Activated CD8-positive, alpha-beta memory T cell treated with anti-CD3 and anti-CD28 coated beads for 24 hours (primary cell): Measurements from ENCODE around the gene SERPINA5.
"Not testable (repeated sequence)": the region's sequence is repeated elsewhere in the genome, so short reads cannot be mapped to it uniquely, and the experiment has no call there.

ENCODE experiments used
- DNase-seq: peaks from one replicate; pipeline ENCODE4 v3.0.0-alpha.2; 2020

The SERPINA5 gene

DNA sequence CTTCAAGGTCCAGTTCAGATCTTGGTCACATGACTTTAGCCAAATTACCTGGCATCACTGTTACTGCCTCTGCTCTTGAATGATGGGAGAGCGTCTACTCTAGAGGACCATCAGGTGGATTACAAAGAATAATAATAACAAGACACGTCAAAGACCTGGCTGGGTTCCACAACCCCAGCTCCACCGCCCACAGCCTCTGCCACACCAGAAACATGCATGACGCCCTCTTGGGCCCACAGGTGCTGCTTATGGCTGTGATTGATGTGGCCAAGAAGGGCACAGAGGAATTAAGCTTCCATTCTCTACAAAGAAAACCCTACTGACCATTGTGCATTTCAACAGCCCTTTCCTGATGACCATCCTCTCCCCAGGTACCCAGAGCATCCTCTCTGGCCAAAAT is 49.2 kb downstream of the SERPINA5 start:
- DNase-seq = no peak

DNA sequence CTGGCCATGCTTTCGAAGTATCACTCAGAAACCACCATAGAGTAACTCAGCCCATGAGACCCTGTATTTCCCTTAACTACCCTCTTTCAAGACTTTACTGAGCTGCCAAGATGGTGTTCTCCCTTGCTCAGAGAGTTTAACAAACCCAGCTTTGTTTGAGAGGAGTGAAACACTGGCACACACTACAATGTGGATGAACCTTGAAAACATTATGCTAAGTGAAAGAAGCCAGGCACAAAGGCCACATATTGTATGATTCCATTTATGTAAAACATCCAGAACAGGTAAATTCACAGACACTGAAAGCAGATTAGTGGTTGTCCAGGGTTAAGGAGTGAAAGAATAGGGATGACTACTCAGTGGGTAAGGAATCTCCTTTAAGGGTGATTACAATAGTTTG is 49.8 kb downstream of the SERPINA5 start:
- DNase-seq = no peak

DNA sequence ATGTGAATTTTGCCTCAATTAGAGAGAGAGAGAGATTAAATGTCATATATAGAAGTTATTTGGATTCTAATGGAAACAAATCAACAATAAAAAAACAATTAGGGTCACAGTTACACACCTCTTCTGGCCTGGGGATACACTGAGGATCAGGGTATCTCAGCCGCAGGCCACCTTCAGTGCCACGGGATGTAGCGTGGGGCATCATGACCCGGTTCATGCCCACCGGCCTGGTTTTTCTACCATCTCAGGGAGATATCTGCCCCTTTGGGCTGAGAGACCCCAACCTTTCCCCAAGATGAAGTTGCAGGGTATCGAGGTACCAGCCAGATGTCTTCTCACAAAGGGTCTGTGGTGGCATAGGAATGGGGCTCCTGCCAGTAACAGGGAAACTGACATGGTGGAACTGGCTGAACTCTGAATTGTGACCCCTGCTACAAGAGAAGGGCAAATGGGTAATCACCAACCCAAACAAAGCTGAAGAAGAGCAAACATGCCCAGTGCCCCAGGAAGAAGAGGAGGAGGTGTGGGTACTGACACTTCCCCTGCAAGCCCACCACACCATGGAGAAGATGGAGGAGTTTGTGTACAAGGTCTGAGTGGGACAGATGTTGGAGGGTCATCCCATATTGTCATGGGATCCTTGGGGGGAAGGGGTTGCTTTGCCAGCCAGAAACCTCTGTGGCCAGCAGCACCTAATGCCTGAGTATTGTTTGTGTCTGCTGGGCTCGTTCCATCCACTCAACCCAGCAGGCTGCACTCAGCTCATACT is 50.5 kb downstream of the SERPINA5 start:
- DNase-seq = no peak

DNA sequence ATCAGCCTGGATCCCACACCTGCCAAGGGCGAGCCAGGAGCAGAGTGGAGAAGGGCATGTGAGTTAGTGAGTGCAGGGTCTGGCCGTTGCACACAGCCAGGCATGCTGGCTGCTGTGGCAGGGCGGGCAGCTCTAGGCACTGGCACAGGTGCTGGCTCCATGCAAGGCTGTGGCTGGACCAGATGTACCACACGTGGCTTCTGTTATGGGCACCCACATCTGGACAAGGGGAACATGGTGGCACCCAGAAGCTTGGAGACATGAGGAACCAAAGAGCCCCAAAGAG is 51.0 kb downstream of the SERPINA5 start:
- DNase-seq = no peak

DNA sequence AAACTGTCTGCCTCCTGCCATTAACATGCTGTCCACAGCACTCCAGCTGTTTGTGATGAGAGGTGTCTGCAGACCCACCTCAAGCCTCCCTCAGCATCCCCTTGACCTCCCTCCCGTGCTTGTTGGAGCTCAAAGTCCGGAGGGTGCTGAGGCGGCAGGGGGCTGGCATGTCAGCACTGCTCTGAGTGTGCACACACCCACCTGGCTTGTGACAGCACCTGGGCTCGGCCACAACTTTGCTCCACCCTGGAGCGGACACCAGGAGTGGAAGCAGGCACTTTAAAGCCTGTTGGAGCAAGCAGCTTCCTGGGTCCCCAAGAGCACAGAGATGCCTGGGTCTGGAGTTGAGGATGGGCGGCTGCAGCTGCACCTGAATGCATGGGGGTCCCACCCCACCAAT is 51.9 kb downstream of the SERPINA5 start:
- DNase-seq = no peak

DNA sequence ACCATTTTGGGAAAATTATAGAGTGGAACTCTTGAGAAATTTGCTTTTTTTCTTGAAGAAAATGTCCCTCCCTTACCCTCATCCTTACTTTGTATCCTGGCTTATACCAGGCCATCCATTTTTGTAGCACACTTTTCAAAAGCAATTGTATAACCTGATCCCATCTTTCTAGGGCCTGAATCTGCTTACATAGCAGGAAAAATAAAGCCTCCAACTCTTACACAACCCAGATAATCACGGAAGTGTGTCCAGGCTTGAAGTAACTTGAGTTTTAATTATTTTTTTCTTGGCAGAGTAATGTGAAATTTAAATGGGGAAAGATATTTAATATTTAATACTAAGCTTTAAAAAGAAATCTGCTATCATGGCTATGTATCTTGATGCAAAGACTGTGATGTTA is 53.9 kb downstream of the SERPINA5 start:
- no peak for DNase-seq

DNA sequence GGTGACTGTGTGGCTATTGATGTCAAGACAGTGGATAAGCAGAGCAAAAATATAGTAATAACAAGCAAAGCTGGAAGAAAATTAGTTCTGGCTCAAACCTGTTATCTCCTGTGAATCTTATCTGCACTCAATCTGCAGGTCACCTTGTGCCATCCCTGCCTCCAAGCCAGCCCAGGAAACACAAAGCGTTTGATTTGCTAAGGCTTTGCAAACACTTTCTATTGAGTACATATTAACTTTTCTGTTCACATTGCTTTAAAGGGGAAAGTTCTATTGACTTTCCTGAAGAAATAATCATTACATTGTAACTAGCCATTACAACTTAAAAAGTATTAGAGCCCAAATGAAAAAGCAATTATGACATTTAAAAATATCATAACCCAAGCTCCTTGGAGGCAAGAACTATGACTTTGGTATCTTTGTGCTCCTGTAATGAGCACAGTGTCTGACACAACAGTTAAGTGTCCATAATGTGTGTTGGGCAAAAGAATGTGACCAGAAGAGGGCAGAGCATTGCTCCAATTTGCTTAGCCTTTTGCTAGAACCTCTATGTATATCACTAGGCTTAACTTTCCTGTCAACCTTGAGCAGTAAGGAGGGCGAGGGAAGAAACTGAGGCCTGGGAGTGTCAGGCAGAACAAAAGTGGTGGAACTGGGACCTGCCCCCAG is 55.7 kb downstream of the SERPINA5 start:
- DNase-seq = no peak

DNA sequence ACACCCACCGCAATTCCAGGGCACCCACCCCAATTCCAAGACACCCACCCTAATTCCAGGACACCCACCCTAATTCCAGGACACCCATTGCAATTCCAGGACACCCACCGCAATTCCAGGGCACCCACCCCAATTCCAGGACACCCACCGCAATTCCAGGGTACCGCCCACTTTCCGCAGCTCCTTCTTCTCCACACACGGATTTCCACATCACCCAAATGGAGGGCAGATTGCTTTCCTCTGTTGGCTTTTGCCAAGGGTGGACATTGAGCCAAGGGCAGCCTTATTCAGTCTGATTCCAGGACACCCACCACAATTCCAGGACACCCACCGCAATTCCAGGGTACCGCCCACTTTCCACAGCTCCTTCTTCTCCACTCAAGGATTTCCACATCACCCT is 56.6 kb downstream of the SERPINA5 start:
- DNase-seq = not testable (repeated sequence)

DNA sequence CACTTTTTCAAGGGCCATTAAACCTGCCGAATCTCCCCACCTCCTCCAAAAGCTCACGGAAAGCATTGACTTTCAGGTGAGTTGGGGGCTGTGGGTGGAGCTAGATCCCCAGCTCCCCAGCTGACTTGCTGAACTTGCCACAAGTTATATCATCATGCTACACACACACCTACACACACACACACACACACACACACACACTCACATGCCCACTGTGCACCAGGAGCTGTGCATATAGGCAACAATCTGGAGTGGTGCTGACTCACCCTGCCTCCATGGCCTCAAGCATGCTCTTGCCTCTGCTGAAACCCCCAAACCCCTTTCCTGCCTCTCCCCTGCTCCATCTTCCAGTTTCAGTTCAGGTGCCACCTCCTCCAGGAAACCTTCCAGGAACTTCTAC is 57.1 kb downstream of the SERPINA5 start:
- no peak for DNase-seq

DNA sequence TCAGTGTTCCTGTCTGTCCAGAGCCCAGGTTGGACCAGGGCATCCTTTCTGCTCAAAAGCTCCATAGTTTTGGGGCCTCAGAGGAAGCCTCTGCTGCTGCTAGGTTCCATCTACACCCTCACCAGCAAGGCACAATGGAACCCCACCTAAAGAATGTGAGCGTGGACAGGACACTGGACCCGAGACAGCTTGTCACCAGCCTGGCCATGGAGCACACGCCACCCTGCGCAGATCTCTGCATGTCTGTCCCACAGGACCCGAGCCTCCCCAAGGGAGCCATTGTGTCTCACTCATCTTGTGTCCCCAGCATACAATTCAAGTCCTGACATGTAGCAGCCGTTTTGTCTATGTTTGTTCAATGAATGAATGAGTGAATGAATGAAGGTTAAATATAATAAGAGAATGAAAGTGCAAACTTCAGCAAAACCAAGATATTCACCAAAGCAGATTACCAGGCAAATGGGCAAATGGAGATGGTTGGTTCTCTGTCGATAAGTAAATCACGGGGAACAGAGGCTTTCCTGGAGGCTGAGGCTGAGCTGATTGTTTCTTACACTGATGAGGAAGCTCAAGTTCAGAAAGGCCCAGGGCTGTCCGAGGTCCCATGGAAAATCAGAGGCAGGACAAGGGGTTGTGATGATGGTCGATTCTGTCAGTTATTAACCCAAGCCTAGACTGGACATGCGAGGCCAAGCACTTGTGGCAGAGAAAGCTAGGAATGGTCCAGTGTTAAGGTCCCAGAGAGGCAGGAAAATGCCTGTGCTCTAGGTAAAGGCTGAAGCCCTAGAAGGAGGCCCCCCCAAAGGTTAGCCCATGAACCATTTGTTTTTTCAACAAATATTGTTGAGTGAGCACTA is 58.0 kb downstream of the SERPINA5 start:
- DNase-seq = no peak

DNA sequence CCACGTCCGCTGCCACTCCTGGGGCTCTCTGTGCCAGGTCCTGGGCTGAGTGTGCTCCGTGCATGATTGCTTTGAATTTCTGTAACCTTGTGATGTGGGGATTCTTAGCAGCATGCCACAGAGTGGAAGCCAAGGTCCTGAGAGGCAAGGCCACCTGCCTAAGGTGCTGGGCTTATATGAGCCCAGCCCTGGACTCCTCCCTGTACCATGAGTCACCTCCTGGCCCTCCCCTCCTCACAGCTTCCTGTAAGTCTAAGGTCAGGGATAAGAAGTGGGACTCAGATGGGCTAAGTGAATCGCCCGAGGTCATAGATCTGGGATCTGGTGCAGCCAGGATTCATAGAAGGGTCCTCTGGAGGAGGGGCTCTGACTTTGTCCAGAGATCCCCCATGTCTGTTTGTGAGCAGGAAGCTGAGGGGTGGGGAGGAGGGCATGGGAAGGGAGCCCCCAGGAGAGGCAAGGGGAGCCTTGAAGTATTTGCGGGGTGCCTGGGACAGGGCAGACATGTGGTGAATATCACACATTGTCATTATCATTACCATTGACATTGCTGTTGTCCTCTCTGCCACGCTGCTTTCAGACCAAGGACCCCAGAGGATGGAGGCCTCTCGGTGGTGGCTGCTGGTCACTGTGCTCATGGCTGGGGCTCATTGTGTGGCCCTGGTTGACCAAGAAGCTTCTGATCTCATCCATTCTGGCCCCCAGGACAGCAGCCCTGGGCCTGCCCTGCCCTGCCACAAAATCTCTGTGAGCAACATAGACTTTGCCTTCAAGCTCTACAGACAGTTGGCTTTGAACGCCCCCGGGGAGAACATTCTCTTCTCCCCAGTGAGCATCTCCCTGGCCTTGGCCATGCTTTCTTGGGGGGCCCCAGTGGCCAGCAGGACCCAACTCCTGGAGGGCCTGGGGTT is 59.8 kb downstream of the SERPINA5 start:
- DNase-seq = peak; percentile 40

DNA sequence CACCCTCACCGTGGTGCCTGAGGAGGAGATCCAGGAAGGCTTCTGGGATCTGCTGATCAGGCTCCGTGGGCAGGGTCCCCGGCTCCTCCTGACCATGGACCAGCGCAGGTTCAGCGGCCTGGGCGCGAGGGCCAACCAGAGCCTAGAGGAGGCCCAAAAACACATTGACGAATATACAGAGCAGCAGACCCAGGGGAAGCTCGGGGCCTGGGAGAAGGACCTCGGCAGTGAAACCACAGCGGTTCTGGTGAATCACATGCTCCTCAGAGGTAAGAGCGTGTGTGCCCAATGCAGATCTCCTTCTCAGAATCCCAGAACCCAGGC is 60.4 kb downstream of the SERPINA5 start:
- no peak for DNase-seq
